IMR-90 (cell line): ENCODE data around the gene RLF. TPM values are rescaled to one million over a fixed set of nuclear protein-coding genes. Genes with fewer than 3 reads are reported as not detected.

ENCODE experiments used
- ATAC-seq: fragments of 200-7000 bp; cut with Tn5 transposase; 2 replicates; pipeline ENCODE4 v1.9.1; 2020; ENCODE audit warnings: low read depth, mild to moderate bottlenecking, moderate library complexity
- BruUV-seq: library from RNA; stranded (reverse); fragments of 400-500 nt; replicated peaks from 2 replicates; lab custom pipeline; 2021; lab: Mats Ljungman, UMichigan
- CTCF ChIA-PET: fragments of 300-600 bp; formaldehyde crosslinking; extraction: SDS; loops from one replicate; lab custom pipeline; 2021; ENCODE audit warnings: antibody characterized with exemption; lab: Yijun Ruan, JAX
- POLR2A ChIA-PET: fragments of 300-600 bp; sonication (Branson Sonifier 250); formaldehyde crosslinking; loops from one replicate; lab custom pipeline; 2022; ENCODE audit warnings: antibody characterized with exemption; ENCODE audit not compliant: unreplicated experiment; lab: Charles Lee
- DNase-seq: peaks from one replicate; pipeline ENCODE4 v3.0.0; 2013
- H2AFZ ChIP-seq: replicated peaks from 2 replicates; pipeline ENCODE3; 2013; ENCODE audit warnings: low read length, mild to moderate bottlenecking; ENCODE audit not compliant: poor library complexity
- H2AK5ac ChIP-seq: 2 replicates; pipeline ENCODE4 v1.6.1; 2013; ENCODE audit warnings: low read depth, low read length, inconsistent platforms
- H2AK9ac ChIP-seq: replicated peaks from 2 replicates; pipeline ENCODE3; 2013; ENCODE audit warnings: mild to moderate bottlenecking, low read depth, low read length, moderate library complexity; ENCODE audit not compliant: poor library complexity
- H2BK120ac ChIP-seq: 2 replicates; pipeline ENCODE4 v1.6.1; 2013; ENCODE audit warnings: low read depth, low read length, inconsistent platforms
- H2BK15ac ChIP-seq: 3 replicates; pipeline ENCODE4 v1.6.1; 2013; ENCODE audit warnings: low read depth, low read length, inconsistent platforms
- H2BK20ac ChIP-seq: 2 replicates; pipeline ENCODE4 v1.6.1; 2013; ENCODE audit warnings: low read depth, mild to moderate bottlenecking, inconsistent platforms, low read length, moderate library complexity
- H2BK5ac ChIP-seq: 2 replicates; pipeline ENCODE4 v1.6.1; 2013; ENCODE audit warnings: mild to moderate bottlenecking, low read depth, low read length, inconsistent platforms; ENCODE audit not compliant: poor library complexity, severe bottlenecking
- H3K14ac ChIP-seq: replicated peaks from 2 replicates; pipeline ENCODE4 v1.6.1; 2013; ENCODE audit warnings: low read depth, low read length, inconsistent platforms
- H3K18ac ChIP-seq: 2 replicates; pipeline ENCODE4 v1.6.1; 2013; ENCODE audit warnings: low read depth, low read length, control low read depth
- H3K23ac ChIP-seq: 2 replicates; pipeline ENCODE4 v1.6.1; 2013; ENCODE audit warnings: low read depth, low read length, inconsistent platforms
- H3K27ac ChIP-seq: 2 replicates; pipeline ENCODE4 v1.5.1; 2013; ENCODE audit warnings: mild to moderate bottlenecking, control low read depth, low read length; ENCODE audit not compliant: insufficient read depth
- H3K27me3 ChIP-seq: 2 replicates; pipeline ENCODE4 v1.6.1; 2013; ENCODE audit warnings: low read length; ENCODE audit not compliant: control insufficient read depth, insufficient read depth
- H3K36me3 ChIP-seq: 2 replicates; pipeline ENCODE4 v1.6.1; 2013; ENCODE audit warnings: low read length, mixed read lengths; ENCODE audit not compliant: control insufficient read depth, insufficient read depth
- H3K4ac ChIP-seq: 2 replicates; pipeline ENCODE4 v1.6.1; 2013; ENCODE audit warnings: low read depth, low read length, inconsistent platforms
- H3K4me1 ChIP-seq: 2 replicates; pipeline ENCODE4 v1.6.1; 2013; ENCODE audit warnings: low read length, mixed read lengths; ENCODE audit not compliant: control insufficient read depth, insufficient read depth
- H3K4me2 ChIP-seq: 2 replicates; pipeline ENCODE4 v1.6.1; 2013; ENCODE audit warnings: low read depth, mild to moderate bottlenecking, control low read depth, low read length, moderate library complexity
- H3K4me3 ChIP-seq: 2 replicates; pipeline ENCODE4 v1.5.1; 2013; ENCODE audit warnings: low read depth, mild to moderate bottlenecking, control low read depth, low read length, moderate library complexity; ENCODE audit not compliant: insufficient read depth
- H3K56ac ChIP-seq: 2 replicates; pipeline ENCODE4 v1.6.1; 2013; ENCODE audit warnings: low read length, inconsistent platforms; ENCODE audit not compliant: insufficient read depth; ENCODE audit errors: extremely low read depth
- H3K79me1 ChIP-seq, 2 experiments: 2 replicates each; pipeline ENCODE4 v1.6.1; 2013; ENCODE audit warnings: low read length in 2 of 2, inconsistent platforms in 1 of 2, low read depth in 1 of 2
- H3K9ac ChIP-seq: 2 replicates; pipeline ENCODE4 v1.6.1; 2013; ENCODE audit warnings: low read depth, low read length, control low read depth
- H3K9me1 ChIP-seq: 2 replicates; pipeline ENCODE4 v1.6.1; 2013; ENCODE audit warnings: low read length, inconsistent platforms; ENCODE audit not compliant: insufficient read depth
- H3K9me3 ChIP-seq: 2 replicates; pipeline ENCODE4 v1.6.1; 2013; ENCODE audit warnings: low read length; ENCODE audit not compliant: control insufficient read depth, insufficient read depth
- H4K20me1 ChIP-seq: 2 replicates; pipeline ENCODE4 v1.6.1; 2013; ENCODE audit warnings: low read length, inconsistent platforms; ENCODE audit not compliant: insufficient read depth
- H4K5ac ChIP-seq: 2 replicates; pipeline ENCODE4 v1.6.1; 2013; ENCODE audit warnings: mild to moderate bottlenecking, low read depth, low read length, control low read depth
- H4K8ac ChIP-seq, 2 experiments: 2 replicates each; pipeline ENCODE4 v1.6.1; 2013; ENCODE audit warnings: low read depth in 2 of 2, low read length in 2 of 2, control low read depth in 1 of 2, inconsistent platforms in 1 of 2
- H4K91ac ChIP-seq: 2 replicates; pipeline ENCODE4 v1.6.1; 2013; ENCODE audit warnings: low read depth, low read length, inconsistent platforms; ENCODE audit not compliant: insufficient read depth
- BHLHE40 ChIP-seq: fragments of 150-350 bp; IDR thresholded peaks from 2 replicates; pipeline ENCODE4 v1.6.1; 2016; ENCODE audit warnings: mild to moderate bottlenecking, low read depth, low read length
- CEBPB ChIP-seq: IDR thresholded peaks from 2 replicates; pipeline ENCODE4 v1.6.1; 2012; ENCODE audit warnings: low read depth, low read length, improper control_type of control experiment
- CHD1 ChIP-seq: IDR thresholded peaks from 2 replicates; pipeline ENCODE4 v1.6.1; 2012; ENCODE audit warnings: low read depth, low read length, improper control_type of control experiment
- CTCF ChIP-seq: conservative IDR thresholded peaks from 2 replicates; pipeline ENCODE4 v1.5.1; 2012; ENCODE audit warnings: mild to moderate bottlenecking, low read depth, low read length, improper control_type of control experiment
- ELK1 ChIP-seq: fragments of 150-350 bp; IDR thresholded peaks from 2 replicates; pipeline ENCODE4 v1.6.1; 2016; ENCODE audit warnings: low read depth, mild to moderate bottlenecking, low read length, moderate library complexity, borderline replicate concordance
- FOS ChIP-seq: fragments of 150-350 bp; IDR thresholded peaks from 2 replicates; pipeline ENCODE4 v1.6.1; 2016; ENCODE audit warnings: low read depth, low read length
- MAFK ChIP-seq: IDR thresholded peaks from 2 replicates; pipeline ENCODE4 v1.6.1; 2012; ENCODE audit warnings: low read depth, low read length, improper control_type of control experiment
- MAZ ChIP-seq: IDR thresholded peaks from 2 replicates; pipeline ENCODE4 v1.6.1; 2012; ENCODE audit warnings: low read depth, mild to moderate bottlenecking, low read length, improper control_type of control experiment, moderate library complexity, borderline replicate concordance
- MXI1 ChIP-seq: IDR thresholded peaks from 2 replicates; pipeline ENCODE4 v1.6.1; 2012; ENCODE audit warnings: low read depth, mild to moderate bottlenecking, low read length, moderate library complexity, borderline replicate concordance
- NFE2L2 ChIP-seq: fragments of 150-350 bp; IDR thresholded peaks from 2 replicates; pipeline ENCODE4 v1.6.1; 2016; ENCODE audit warnings: low read depth, mild to moderate bottlenecking, low read length
- POLR2A ChIP-seq: IDR thresholded peaks from 2 replicates; pipeline ENCODE4 v1.6.1; 2012; ENCODE audit warnings: mild to moderate bottlenecking, low read depth, low read length
- RAD21 ChIP-seq: IDR thresholded peaks from 2 replicates; pipeline ENCODE4 v1.6.1; 2012; ENCODE audit warnings: low read length, improper control_type of control experiment
- RCOR1 ChIP-seq: IDR thresholded peaks from 2 replicates; pipeline ENCODE4 v1.6.1; 2012; ENCODE audit warnings: mild to moderate bottlenecking, low read length, improper control_type of control experiment; ENCODE audit not compliant: insufficient replicate concordance
- RFX5 ChIP-seq: IDR thresholded peaks from 2 replicates; pipeline ENCODE4 v1.8.0; 2012; ENCODE audit warnings: low read depth, mild to moderate bottlenecking, low read length, moderate library complexity
- SMC3 ChIP-seq: fragments of 150-350 bp; IDR thresholded peaks from 2 replicates; pipeline ENCODE4 v1.6.1; 2016; ENCODE audit warnings: low read depth, mild to moderate bottlenecking, antibody characterized with exemption, low read length, moderate library complexity
- USF2 ChIP-seq: fragments of 150-350 bp; IDR thresholded peaks from 2 replicates; pipeline ENCODE4 v1.6.1; 2017; ENCODE audit warnings: mild to moderate bottlenecking, antibody characterized with exemption, low read length, low read depth
- WGBS, 2 experiments: methylation state at CpG; one replicate each; pipeline versions ENCODE4 v1.1.5 to v1.1.7; 2013; ENCODE audit warnings: missing lambda C conversion rate in 2 of 2; ENCODE audit not compliant: insufficient read length in 1 of 2; ENCODE audit errors: extremely low coverage in 2 of 2; 5-methylcytosine and 5-hydroxymethylcytosine counted together
- dilution Hi-C: fragments of 300-500 bp; cut with HindIII; formaldehyde crosslinking; loops from one replicate; pipeline ENCODE4 v1.14.3; 2018; ENCODE audit warnings: low sequenced_read_pairs; ENCODE audit not compliant: unreplicated experiment
- in situ Hi-C: fragments of 300-500 bp; cut with MboI; formaldehyde crosslinking; loops from 3 replicates; pipeline ENCODE4 v1.14.3; 2019; ENCODE audit warnings: low sequenced_read_pairs, inconsistent platforms, mixed read lengths
- intact Hi-C: fragments of 100-400 bp; cut with micrococcal nuclease; formaldehyde crosslinking; loops from 2 replicates; pipeline ENCODE4 v1.10.0; 2022
- polyA plus RNA-seq, 3 experiments: library from polyadenylated mRNA; depleted of rRNA; stranded (reverse); fragments of >200 nt; gene quantifications; 2 replicates each; pipeline ENCODE4 v1.2.3, GENCODE V29; 2012; ENCODE audit warnings: low replicate concordance in 1 of 3
- total RNA-seq: library from RNA; depleted of rRNA; stranded (reverse); fragments of >200 nt; gene quantifications from 2 replicates; pipeline ENCODE4 v1.2.3, GENCODE V29; 2012

The RLF gene
- total and polyA plus RNA-seq, 2 of the 4 experiments (the other 2 are of a cell fraction): 4.4 to 29.8 TPM

GRCh38 chr1:40224040-40224439, 62.9 kb downstream of the RLF start:
- Histone ChIP-seq H4K8ac (no peak overlapping the region), H4K20me1 (no peaks in the 10 kb centered on the region; the same call in 1 of the 2 replicates), H3K9me1 (peaks cover 3% of the 10 kb centered on the region), H2AFZ (no peak overlapping the region), H3K27me3 (no peaks in the 10 kb centered on the region), H2AK9ac (no peak overlapping the region), H2BK120ac (no peak overlapping the region), H3K27ac (no peak overlapping the region), H2AK5ac (no peak overlapping the region), H3K4me1 (peaks cover 6% of the 10 kb centered on the region), H3K36me3 (peaks cover 14% of the 10 kb centered on the region), H3K79me1 (peaks cover 18 to 29% of the 10 kb centered on the region in 2 experiments), H2BK5ac (no peak overlapping the region), H3K9ac (no peak overlapping the region), H3K9me3 (no peaks in the 10 kb centered on the region), H2BK15ac (no peak overlapping the region), H4K91ac (no peak overlapping the region), H3K4me3 (no peak overlapping the region), H3K23ac (no peak overlapping the region), H3K4ac (no peak overlapping the region), H3K4me2 (no peak overlapping the region), H2BK20ac (no peak overlapping the region), H4K5ac (no peak overlapping the region), H3K14ac (no peak overlapping the region), H3K56ac (no peak overlapping the region), H3K18ac (no peak overlapping the region)
- no TSS peak for BruUV-seq
- no CpG with 5 or more reads among the region's 6 CpGs for WGBS, 2 experiments
- ATAC-seq: no peak
- POLR2A ChIA-PET: interaction anchor here (0.6 kb wide), 1 partner anchor 58 kb away, joined by 3 read pairs; no protein-coding TSS in a partner anchor
- no peak for DNase-seq
- dilution Hi-C loops (no loop called here), in situ Hi-C loops (no loop called here), intact Hi-C loops (no loop called here)
- CTCF ChIA-PET: interaction anchor here (0.8 to 1.2 kb wide), 2 partner anchors 16 to 72 kb away, joined by 6 to 9 read pairs; no protein-coding TSS in a partner anchor
- TF ChIP-seq ELK1 (no peak), CHD1 (no peak), CTCF (no peak), FOS (no peak), RCOR1 (no peak), USF2 (no peak), CEBPB (no peak), NFE2L2 (no peak), SMC3 (no peak), MAZ (no peak), MAFK (no peak), POLR2A (no peak), BHLHE40 (no peak), RAD21 (no peak), RFX5 (no peak), MXI1 (no peak)
